Endodermal cell (in vitro differentiated cells): ENCODE results near the gene DGKQ. TPM values are rescaled to one million over a fixed set of nuclear protein-coding genes. Genes with fewer than 3 reads are reported as not detected.
A peak's percentile ranks its signal among the peaks of the same experiment; 100 is the strongest.

Experiments used
- DNase-seq: peaks from one replicate; pipeline ENCODE4 v3.0.0-alpha.2; 2017
- H3K27ac ChIP-seq: 2 replicates; pipeline ENCODE4 v1.5.1; 2013; ENCODE audit warnings: mild to moderate bottlenecking, low read depth, low read length, moderate library complexity
- H3K27me3 ChIP-seq: 2 replicates; pipeline ENCODE4 v1.6.1; 2013; ENCODE audit warnings: mild to moderate bottlenecking, low read length, moderate library complexity; ENCODE audit not compliant: insufficient read depth, control insufficient read depth, poor library complexity, severe bottlenecking
- H3K36me3 ChIP-seq: 2 replicates; pipeline ENCODE4 v1.7.0; 2013; ENCODE audit warnings: mild to moderate bottlenecking, low read length, moderate library complexity; ENCODE audit not compliant: control insufficient read depth, insufficient read depth
- H3K4me1 ChIP-seq: one replicate; pipeline ENCODE4 v1.7.0; 2013; ENCODE audit warnings: low read length; ENCODE audit not compliant: control insufficient read depth, insufficient read depth
- H3K4me3 ChIP-seq: 2 replicates; pipeline ENCODE4 v1.5.1; 2013; ENCODE audit warnings: mild to moderate bottlenecking, low read length, moderate library complexity
- H3K9ac ChIP-seq: 2 replicates; pipeline ENCODE4 v1.6.1; 2013; ENCODE audit warnings: mild to moderate bottlenecking, low read length, moderate library complexity; ENCODE audit not compliant: poor library complexity, severe bottlenecking; ENCODE audit errors: extremely low read depth
- H3K9me3 ChIP-seq: 2 replicates; pipeline ENCODE4 v1.6.1; 2013; ENCODE audit warnings: mild to moderate bottlenecking, low read length, moderate library complexity; ENCODE audit not compliant: control insufficient read depth
- H3K27ac Mint-ChIP-seq: 2 replicates; pipeline ENCODE4 v1.8.0; 2020; ENCODE audit warnings: mixed read lengths
- H3K27me3 Mint-ChIP-seq: 2 replicates; pipeline ENCODE4 v1.8.0; 2021; ENCODE audit warnings: mild to moderate bottlenecking, mixed read lengths; ENCODE audit not compliant: insufficient read depth
- H3K36me3 Mint-ChIP-seq: 2 replicates; pipeline ENCODE4 v1.8.0; 2020; ENCODE audit warnings: low read depth, mixed read lengths
- H3K4me1 Mint-ChIP-seq: 2 replicates; pipeline ENCODE4 v1.8.0; 2020; ENCODE audit warnings: mixed read lengths
- H3K4me3 Mint-ChIP-seq: 2 replicates; pipeline ENCODE4 v1.8.0; 2020; ENCODE audit warnings: mild to moderate bottlenecking, moderate library complexity, mixed read lengths
- H3K9me3 Mint-ChIP-seq: 2 replicates; pipeline ENCODE4 v1.8.0; 2020; ENCODE audit warnings: mild to moderate bottlenecking, mixed read lengths
- WGBS, 2 experiments: methylation state at CpG; one replicate each; pipeline versions ENCODE4 v1.1.5 to v1.1.7; 2013; ENCODE audit warnings: missing lambda C conversion rate in 2 of 2, mixed read lengths in 1 of 2; ENCODE audit not compliant: insufficient coverage in 1 of 2, insufficient read length in 1 of 2; 5-methylcytosine and 5-hydroxymethylcytosine counted together
- total RNA-seq, 2 donors: library from RNA; stranded (reverse); fragmentation: NEBNext Ultra II Directional in 1 of 2; extraction: Animal tissue kit (Norgen Biotek cat#: 25700) in 1 of 2; gene quantifications; 2 replicates in 1 of 2; 3 replicates in 1 of 2; pipeline ENCODE4 v1.2.1, GENCODE V29; 2021
- TF ChIP-seq, protein P1 (sequence below): fragments of 200-600 bp; sonication (generic); conservative IDR thresholded peaks from 2 replicates; pipeline ENCODE4 v1.5.0; 2021; ENCODE audit warnings: antibody characterized with exemption, mild to moderate bottlenecking

DGKQ gene
- total RNA-seq, 2 donors from 2014 or later: 26.3 to 31.1 TPM

DNA sequence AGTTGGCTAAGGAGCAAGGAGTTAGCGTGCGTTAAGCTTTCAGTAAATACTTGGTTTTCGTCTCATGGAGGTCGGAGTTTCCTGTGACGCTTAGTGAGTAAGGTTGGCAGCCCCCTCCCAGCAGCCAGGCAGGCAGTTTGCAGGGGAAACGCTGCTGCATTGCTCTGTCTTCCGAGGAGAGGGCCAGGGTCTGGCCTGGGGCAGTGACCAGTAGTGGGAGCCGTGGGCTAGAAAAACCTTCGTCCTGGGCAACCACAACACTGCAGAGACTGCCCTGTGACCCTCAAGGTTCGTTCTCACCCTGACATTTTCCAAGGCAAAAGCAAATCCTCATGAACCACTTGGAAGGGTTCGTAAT, 40.7 kb downstream of the DGKQ start:
- Histone ChIP-seq H3K4me1 (peaks cover 7% of the 10 kb centered on the region), H3K27ac (no peak overlapping the region), H3K4me3 (peak overlapping the region; percentile 99), H3K9me3 (no peaks in the 10 kb centered on the region), H3K9ac (peak overlapping the region; percentile 81), H3K36me3 (no peaks in the 10 kb centered on the region), H3K27me3 (peaks cover 18% of the 10 kb centered on the region)
- Mint-ChIP-seq H3K27me3 (peaks cover 2% of the 10 kb centered on the region), H3K36me3 (no peaks in the 10 kb centered on the region), H3K27ac (peak overlapping the region; percentile 95), H3K4me1 (peaks cover 18% of the 10 kb centered on the region), H3K4me3 (peak overlapping the region; percentile 96), H3K9me3 (no peaks in the 10 kb centered on the region)
- TF ChIP-seq, protein P1, sequence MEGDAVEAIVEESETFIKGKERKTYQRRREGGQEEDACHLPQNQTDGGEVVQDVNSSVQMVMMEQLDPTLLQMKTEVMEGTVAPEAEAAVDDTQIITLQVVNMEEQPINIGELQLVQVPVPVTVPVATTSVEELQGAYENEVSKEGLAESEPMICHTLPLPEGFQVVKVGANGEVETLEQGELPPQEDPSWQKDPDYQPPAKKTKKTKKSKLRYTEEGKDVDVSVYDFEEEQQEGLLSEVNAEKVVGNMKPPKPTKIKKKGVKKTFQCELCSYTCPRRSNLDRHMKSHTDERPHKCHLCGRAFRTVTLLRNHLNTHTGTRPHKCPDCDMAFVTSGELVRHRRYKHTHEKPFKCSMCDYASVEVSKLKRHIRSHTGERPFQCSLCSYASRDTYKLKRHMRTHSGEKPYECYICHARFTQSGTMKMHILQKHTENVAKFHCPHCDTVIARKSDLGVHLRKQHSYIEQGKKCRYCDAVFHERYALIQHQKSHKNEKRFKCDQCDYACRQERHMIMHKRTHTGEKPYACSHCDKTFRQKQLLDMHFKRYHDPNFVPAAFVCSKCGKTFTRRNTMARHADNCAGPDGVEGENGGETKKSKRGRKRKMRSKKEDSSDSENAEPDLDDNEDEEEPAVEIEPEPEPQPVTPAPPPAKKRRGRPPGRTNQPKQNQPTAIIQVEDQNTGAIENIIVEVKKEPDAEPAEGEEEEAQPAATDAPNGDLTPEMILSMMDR: peak; percentile 47
- DNase-seq: no peak
- 1 to 7% methylated on average over 10 to 11 of the region's 11 CpGs for WGBS, 2 experiments

DNA sequence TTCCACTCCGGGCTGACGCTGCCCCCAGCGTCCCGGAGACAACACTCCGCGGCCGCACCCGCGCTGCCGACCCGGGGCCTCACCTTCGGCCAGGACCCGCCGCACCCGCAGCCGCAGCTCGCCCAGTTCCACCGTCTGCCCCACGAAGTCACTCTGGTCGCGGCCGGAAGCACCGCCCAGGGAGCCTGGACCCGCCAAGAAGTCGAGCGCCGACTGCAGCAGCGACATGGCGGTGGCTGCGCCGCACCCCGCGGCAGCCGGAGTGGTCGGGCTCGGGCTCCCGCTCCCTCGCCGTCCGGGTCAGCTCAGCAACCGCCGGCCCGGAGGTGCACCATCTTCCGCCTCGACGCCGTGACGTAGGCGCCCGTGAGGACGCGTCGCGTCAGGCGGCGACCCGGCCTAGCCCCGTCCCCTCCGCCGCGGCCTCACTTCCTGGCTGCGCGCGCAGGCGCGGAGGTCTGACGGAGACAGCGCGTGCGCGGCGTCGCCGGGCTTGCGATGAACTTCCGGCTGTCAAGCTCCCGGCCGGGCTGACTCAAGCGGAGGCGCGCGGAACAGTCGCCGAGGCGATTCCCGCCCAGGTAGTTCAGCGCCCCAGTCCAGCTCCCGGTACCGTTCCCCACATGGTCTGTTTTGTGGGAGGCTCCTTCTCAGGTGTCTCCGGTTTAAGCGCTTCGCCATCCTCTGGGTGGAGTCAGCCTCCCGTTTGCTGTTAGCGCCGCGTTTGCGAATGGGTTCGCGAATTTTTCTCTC, 41.2 kb downstream of the DGKQ start, which contains the start of the genes GAK and TMEM175:
TSS of gene GAK (minus strand) at position 357 of the 753 bp plus-strand sequence. CDS start at position 228, 129 bp downstream.
TSS of gene TMEM175 (plus strand) at position 501 of the 753 bp plus-strand sequence. CDS start 15,280 bp downstream, outside the sequence.
- H3K27me3 ChIP-seq: peaks cover 18% of the 10 kb centered on the region
- peak; percentile 98 for DNase-seq
- Mint-ChIP-seq H3K27ac (peak within 1 kb of the TSS; percentile 95), H3K27me3 (peaks cover 2% of the 10 kb centered on the region), H3K4me3 (peak within 1 kb of the TSS; percentile 96), H3K4me1 (peaks cover 18% of the 10 kb centered on the region), H3K9me3 (no peaks in the 10 kb centered on the region), H3K36me3 (no peaks in the 10 kb centered on the region)
- H3K9me3 ChIP-seq: no peaks in the 10 kb centered on the region
- H3K27ac ChIP-seq: peak within 1 kb of the TSS; percentile 36
- H3K4me1 ChIP-seq: peaks cover 7% of the 10 kb centered on the region
- H3K36me3 ChIP-seq: no peaks in the 10 kb centered on the region
- TF ChIP-seq, protein P1: no peak
- H3K4me3 ChIP-seq: peak within 1 kb of the TSS; percentile 99
- WGBS, 2 experiments: 0% methylated on average over 65 to 99 of the region's 99 CpGs
- H3K9ac ChIP-seq: peak within 1 kb of the TSS; percentile 81

DNA sequence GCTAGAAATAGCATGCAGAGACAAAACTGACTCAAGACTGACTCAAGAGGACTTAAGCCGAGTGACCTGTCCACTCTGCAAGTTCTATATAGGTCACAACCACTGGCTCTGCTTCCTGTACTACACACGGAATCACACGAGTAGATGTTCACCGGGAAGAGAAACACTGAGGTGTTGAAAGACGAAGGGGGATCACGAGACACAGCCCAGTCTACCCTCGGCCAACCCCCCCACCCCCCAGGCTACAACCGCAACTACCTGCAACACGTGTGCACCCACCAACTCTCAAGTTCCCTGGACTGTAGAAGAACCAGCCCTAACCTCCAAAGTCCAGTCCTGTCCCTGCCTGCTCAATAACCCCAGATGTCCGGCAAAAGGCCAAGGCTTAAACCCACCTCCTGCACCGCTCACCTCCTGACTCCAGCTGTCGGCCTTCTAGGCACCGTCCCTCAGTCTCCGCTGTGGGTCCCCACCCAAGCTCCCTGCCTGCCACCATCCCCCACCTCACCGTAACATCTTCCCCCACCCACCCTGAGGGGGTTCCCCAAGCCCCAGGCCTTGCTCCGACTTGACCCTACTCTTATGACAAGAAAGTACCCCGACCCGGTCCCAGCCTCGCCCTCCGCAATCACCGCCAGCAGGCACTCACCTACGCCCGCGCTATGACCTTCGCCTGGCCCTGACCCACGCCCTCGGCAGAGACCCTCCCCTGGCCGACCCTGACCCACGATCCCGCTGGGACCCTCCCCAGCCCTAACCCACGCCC, 42.0 kb downstream of the DGKQ start:
- 13 to 18% methylated on average over 15 to 30 of the region's 31 CpGs for WGBS, 2 experiments
- peak overlapping the region; percentile 99 for H3K4me3 ChIP-seq
- Mint-ChIP-seq H3K27ac (peak overlapping the region; percentile 95), H3K36me3 (no peaks in the 10 kb centered on the region), H3K9me3 (no peaks in the 10 kb centered on the region), H3K4me3 (peak overlapping the region; percentile 96), H3K27me3 (peaks cover 2% of the 10 kb centered on the region), H3K4me1 (peaks cover 19% of the 10 kb centered on the region)
- H3K36me3 ChIP-seq: peaks cover 1% of the 10 kb centered on the region
- no peaks in the 10 kb centered on the region for H3K9me3 ChIP-seq
- H3K27me3 ChIP-seq: peaks cover 18% of the 10 kb centered on the region
- peak overlapping the region; percentile 81 for H3K9ac ChIP-seq
- H3K27ac ChIP-seq: peak overlapping the region; percentile 36
- H3K4me1 ChIP-seq: peaks cover 7% of the 10 kb centered on the region
- TF ChIP-seq, protein P1: no peak
- DNase-seq: no peak
